AG04449 (cell line): ENCODE results near the gene MNAT1.
"Not testable (repeated sequence)": the region's sequence is repeated elsewhere in the genome, so short reads cannot be mapped to it uniquely, and the experiment has no call there.

Source experiments
- CTCF ChIA-PET: fragments of 350-600 bp; formaldehyde crosslinking; extraction: SDS; loops from one replicate; lab custom pipeline; 2021; ENCODE audit warnings: antibody characterized with exemption; lab: Yijun Ruan, JAX
- POLR2A ChIA-PET: fragments of 400-600, 350-600 bp; formaldehyde crosslinking; extraction: SDS; loops from one replicate; lab custom pipeline; 2020; ENCODE audit warnings: antibody characterized with exemption, inconsistent platforms; lab: Yijun Ruan, JAX
- DNase-seq: peaks from one replicate; pipeline ENCODE4 v3.0.0-alpha.2; 2010; ENCODE audit warnings: low read depth, low spot score
- H3K4me3 ChIP-seq: 2 replicates; pipeline ENCODE4 v1.5.1; 2011; ENCODE audit warnings: low read depth, mild to moderate bottlenecking, control low read depth, low read length
- TF ChIP-seq, protein P1 (sequence below): IDR thresholded peaks from one replicate; pipeline ENCODE4 v1.5.1; 2011; ENCODE audit warnings: mild to moderate bottlenecking, moderate library complexity, low read length, control low read depth, inconsistent platforms; ENCODE audit not compliant: insufficient read depth; ENCODE audit errors: missing control alignments

MNAT1 gene

DNA sequence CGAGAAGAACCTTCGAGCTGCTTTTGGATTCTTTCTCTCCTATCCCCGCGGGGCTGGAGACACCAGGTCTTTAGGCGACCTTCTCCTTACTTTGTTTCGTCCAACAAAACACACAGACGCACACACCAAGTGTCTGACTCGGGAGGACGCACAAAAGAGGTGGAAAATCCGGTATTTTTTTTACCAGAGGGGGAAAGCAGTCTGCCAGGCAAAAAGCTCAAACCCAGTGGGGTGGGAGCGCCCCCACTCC, 12.5 kb upstream of the MNAT1 start:
- ChIA-PET POLR2A (interaction anchor here (0.8 to 1.7 kb wide), 2 partner anchors 65 to 258 kb away, joined by 3 read pairs; no protein-coding TSS in a partner anchor), CTCF (interaction anchor here (0.8 to 2.0 kb wide), 7 partner anchors 66 to 546 kb away, joined by 3 to 5 read pairs (median 3); no protein-coding TSS in a partner anchor)

DNA sequence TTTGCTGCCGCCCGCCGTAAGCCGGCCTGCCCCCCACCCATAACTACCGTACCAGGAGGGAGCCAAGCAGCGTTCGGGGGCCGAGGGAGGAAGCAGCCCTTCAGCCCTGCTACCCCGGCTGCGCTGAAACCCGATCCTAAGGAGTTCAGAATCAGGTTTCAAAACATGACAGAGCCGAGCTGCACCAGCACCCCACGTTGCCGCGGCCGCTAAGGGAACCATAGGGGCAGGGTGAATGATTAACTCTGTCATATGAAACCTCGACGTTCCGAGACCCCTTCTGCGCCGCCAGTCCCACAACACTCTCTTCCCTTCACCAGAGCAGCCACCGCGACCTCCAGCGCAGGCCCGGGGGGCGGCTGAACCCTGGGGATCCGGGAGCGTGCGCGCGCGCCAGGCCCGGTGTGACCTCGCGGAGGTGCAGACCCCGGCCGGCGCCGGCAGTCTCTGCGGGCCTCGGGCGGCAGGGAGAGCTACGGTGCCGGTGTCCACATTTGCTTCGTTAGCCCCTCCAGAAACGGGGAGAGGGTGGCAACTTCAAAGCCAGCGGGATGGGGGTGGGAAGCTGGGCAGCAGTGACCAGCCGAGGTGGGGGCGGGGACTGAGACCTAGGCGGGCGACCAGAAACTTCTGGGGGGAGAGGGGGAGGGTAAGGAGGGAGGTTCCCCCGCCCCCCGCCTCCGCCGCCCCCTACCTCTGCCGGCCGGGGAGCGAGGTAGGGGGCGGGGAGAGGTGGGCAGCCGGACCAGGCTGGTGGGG, 12.0 kb upstream of the MNAT1 start:
- DNase-seq, result no peak
- peak overlapping the region; percentile 82 for H3K4me3 ChIP-seq
- CTCF ChIA-PET, result interaction anchor here (0.6 to 2.0 kb wide), 8 partner anchors 63 to 545 kb away, joined by 3 to 5 read pairs (median 3); no protein-coding TSS in a partner anchor
- POLR2A ChIA-PET, result interaction anchor here (0.8 to 1.7 kb wide), 3 partner anchors 63 to 258 kb away, joined by 3 read pairs; no protein-coding TSS in a partner anchor
- TF ChIP-seq, protein P1, sequence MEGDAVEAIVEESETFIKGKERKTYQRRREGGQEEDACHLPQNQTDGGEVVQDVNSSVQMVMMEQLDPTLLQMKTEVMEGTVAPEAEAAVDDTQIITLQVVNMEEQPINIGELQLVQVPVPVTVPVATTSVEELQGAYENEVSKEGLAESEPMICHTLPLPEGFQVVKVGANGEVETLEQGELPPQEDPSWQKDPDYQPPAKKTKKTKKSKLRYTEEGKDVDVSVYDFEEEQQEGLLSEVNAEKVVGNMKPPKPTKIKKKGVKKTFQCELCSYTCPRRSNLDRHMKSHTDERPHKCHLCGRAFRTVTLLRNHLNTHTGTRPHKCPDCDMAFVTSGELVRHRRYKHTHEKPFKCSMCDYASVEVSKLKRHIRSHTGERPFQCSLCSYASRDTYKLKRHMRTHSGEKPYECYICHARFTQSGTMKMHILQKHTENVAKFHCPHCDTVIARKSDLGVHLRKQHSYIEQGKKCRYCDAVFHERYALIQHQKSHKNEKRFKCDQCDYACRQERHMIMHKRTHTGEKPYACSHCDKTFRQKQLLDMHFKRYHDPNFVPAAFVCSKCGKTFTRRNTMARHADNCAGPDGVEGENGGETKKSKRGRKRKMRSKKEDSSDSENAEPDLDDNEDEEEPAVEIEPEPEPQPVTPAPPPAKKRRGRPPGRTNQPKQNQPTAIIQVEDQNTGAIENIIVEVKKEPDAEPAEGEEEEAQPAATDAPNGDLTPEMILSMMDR, result no peak

More for the DNA sequence above, 12.5 kb upstream of the MNAT1 start:
- TF ChIP-seq, protein P1, result no peak
- no peak for DNase-seq
- H3K4me3 ChIP-seq, result peak overlapping the region; percentile 82

DNA sequence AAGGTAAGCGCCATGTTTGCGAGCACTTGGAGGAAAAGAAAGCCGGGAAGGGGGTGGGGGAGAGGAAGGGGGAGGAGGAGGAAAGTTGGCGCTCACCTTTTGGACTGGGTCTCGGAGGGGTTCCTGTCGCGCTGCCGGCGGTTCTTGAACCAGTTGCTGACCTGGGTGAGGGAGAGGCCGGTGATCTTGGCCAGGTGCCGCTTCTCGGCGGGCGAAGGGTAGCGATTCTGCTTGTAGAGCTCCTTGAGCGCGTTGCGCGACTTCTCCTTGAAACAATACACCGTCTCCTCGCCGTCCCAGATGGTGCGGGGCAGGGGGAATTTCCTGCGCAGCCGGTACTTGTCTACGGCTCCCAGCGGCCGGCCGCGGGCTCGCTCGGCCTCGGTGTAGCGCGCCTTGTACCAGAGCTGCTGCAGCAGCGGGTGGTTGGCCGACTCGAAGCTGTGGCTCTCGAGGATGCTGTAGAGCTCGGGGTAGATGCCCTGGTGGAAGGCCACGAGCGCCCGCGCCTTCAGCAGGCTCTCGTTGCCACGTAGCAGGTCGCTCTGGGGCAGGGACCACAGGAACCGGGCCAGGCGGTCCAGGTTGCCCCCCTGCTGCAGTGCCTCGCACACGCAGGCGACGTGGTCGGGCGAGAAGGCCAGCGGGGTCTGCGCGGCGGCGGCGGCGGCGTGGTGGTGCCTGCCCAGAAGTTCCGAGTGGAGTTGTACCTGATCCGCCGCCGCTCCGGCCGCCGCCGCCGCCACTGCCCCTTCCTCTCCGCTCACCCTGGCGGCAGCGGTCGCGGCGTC, 11.2 kb upstream of the MNAT1 start:
- TF ChIP-seq, protein P1, result no peak
- H3K4me3 ChIP-seq, result peak overlapping the region; percentile 82
- CTCF ChIA-PET, result interaction anchor here (0.6 to 0.8 kb wide), 2 partner anchors 64 to 67 kb away, joined by 3 to 4 read pairs; no protein-coding TSS in a partner anchor
- no peak for DNase-seq
- POLR2A ChIA-PET, result interaction anchor here (0.9 kb wide), 1 partner anchor 63 kb away, joined by 3 read pairs; no protein-coding TSS in a partner anchor

DNA sequence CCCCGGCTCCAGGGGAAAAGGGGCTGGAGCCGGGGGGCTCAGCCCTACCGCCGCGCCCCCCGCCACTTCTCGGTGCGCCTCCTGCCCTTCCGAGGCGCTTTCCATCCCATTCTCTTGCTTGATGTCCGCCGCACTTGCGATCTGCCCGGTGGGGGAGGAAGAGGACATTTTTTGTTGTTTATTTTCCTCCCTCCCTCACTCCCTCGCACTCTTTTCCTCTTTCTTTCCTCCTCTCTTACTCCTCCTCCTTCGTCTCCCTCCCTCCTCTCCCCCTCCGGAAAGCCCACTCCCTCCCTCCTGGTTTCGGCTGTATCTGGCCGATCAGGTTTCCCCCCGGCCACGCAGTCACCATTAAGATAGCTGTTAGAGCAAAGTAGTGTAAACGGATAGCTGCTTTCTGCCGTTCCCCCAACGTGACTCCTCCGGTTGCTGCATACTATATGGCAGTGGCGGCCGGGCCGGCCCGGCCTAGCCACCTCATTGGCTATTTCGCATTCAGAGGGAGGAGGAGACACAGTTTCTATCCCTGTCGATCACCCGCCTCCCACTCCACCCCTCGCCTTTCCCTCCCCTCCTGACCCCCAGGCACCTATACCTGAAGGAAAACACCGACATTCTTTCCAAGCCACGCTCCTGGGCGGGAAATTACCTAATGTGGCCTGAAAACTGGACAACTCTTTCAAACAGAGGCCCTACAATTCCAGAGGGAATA, 10.5 kb upstream of the MNAT1 start, which contains the start of gene SIX4:
SIX4 (minus strand) TSS at position 445 of the 712 bp plus-strand sequence; CDS start at position 168, 277 bp downstream.
- ChIA-PET CTCF (interaction anchor here (1.5 kb wide), 1 partner anchor 10 kb away, joined by 5 read pairs; the partner anchor contains the start of gene MNAT1), POLR2A (interaction anchor here (0.6 to 0.8 kb wide), 4 partner anchors 53 to 421 kb away, joined by 3 read pairs; no protein-coding TSS in a partner anchor)
- peak within 1 kb of the TSS; percentile 82 for H3K4me3 ChIP-seq
- DNase-seq, result peak; percentile 42
- TF ChIP-seq, protein P1, result no peak

DNA sequence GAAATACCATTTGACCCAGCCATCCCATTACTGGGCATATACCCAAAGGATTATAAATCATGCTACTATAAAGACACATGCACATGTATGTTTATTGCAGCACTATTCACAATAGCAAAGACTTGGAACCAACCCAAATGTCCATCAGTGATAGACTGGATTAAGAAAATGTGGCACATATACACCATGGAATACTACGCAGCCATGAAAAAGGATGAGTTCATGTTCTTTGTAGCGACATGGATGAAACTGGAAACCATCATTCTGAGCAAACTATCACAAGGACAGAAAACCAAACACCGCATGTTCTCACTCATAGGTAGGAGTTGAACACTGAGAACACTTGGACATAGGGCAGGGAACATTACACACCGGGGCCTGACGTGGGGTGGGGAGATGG, 3.3 kb upstream of the MNAT1 start:
- H3K4me3 ChIP-seq, POLR2A ChIA-PET, DNase-seq, CTCF ChIA-PET: not testable (repeated sequence)
